ENCODE measurements around the gene AMELX.

- TF ChIP-seq POLR2A (IDR thresholded peaks at IDR 0.05; ENCODE audit: low read depth, low read length) = no peak
- TF ChIP-seq POLR2AphosphoS5 (IDR thresholded peaks at IDR 0.05; ENCODE audit: low read depth, low read length) = no peak
- TF ChIP-seq TAF1 (IDR thresholded peaks at IDR 0.05; ENCODE audit: borderline replicate concordance, low read depth, low read length) = no peak
Observed at GRCh38 chrX:11305641-11306040, 12.4 kb downstream of the AMELX start.
